Glutamatergic neuron (in vitro differentiated cells): Measurements from ENCODE around the gene HOXB2. TPM values are rescaled to one million over a fixed set of nuclear protein-coding genes. Genes with fewer than 3 reads are reported as not detected.
A peak's percentile ranks its signal among the peaks of the same experiment; 100 is the strongest.

ENCODE experiments used
- DNase-seq: peaks from one replicate; pipeline ENCODE4 v3.0.0; 2022
- H3K27ac Mint-ChIP-seq: one replicate; pipeline ENCODE4 v1.8.0; 2020; ENCODE audit warnings: mild to moderate bottlenecking, mixed read lengths, inconsistent platforms; ENCODE audit not compliant: unreplicated experiment
- H3K27me3 Mint-ChIP-seq: one replicate; pipeline ENCODE4 v1.8.0; 2020; ENCODE audit warnings: mild to moderate bottlenecking, moderate library complexity, mixed read lengths, inconsistent platforms; ENCODE audit not compliant: unreplicated experiment
- H3K36me3 Mint-ChIP-seq: one replicate; pipeline ENCODE4 v1.8.0; 2020; ENCODE audit warnings: mild to moderate bottlenecking, mixed read lengths, inconsistent platforms; ENCODE audit not compliant: unreplicated experiment
- H3K4me1 Mint-ChIP-seq: one replicate; pipeline ENCODE4 v1.8.0; 2020; ENCODE audit warnings: mild to moderate bottlenecking, low read depth, mixed read lengths, inconsistent platforms; ENCODE audit not compliant: unreplicated experiment
- H3K4me3 Mint-ChIP-seq: one replicate; pipeline ENCODE4 v1.8.0; 2020; ENCODE audit warnings: mild to moderate bottlenecking, mixed read lengths, inconsistent platforms; ENCODE audit not compliant: unreplicated experiment
- H3K9me3 Mint-ChIP-seq: one replicate; pipeline ENCODE4 v1.8.0; 2020; ENCODE audit warnings: mild to moderate bottlenecking, moderate library complexity, mixed read lengths, inconsistent platforms; ENCODE audit not compliant: unreplicated experiment
- CTCF ChIP-seq: fragments of 200-600 bp; sonication (generic); IDR thresholded peaks from one replicate; pipeline ENCODE4 v1.5.0; 2021; ENCODE audit not compliant: partially characterized antibody, unreplicated experiment
- total RNA-seq: library from RNA; stranded (reverse); fragmentation: NEBNext Ultra II Directional; extraction: Animal tissue kit (Norgen Biotek cat#: 25700); gene quantifications from one replicate; pipeline ENCODE4 v1.2.1, GENCODE V29; 2021; ENCODE audit not compliant: unreplicated experiment

HOXB2 gene
- total RNA-seq, 1 donor from 2014 or later = 12.7 TPM

- Mint-ChIP-seq H3K4me1 (peaks cover 4% of the 10 kb centered on the region), H3K27me3 (peaks cover 53% of the 10 kb centered on the region), H3K27ac (no peak overlapping the region), H3K4me3 (no peak overlapping the region), H3K36me3 (no peaks in the 10 kb centered on the region), H3K9me3 (peaks cover 11% of the 10 kb centered on the region)
- TF ChIP-seq CTCF = no peak
- no peak for DNase-seq
Observed at GRCh38 chr17:48556229-48556575, 11.3 kb upstream of the HOXB2 start.

- peaks cover 4% of the 10 kb centered on the region for H3K4me1 Mint-ChIP-seq
Observed at GRCh38 chr17:48555258-48556228, 10.6 kb upstream of the HOXB2 start.

GRCh38 chr17:48554412-48555257, 9.7 kb upstream of the HOXB2 start:
- no peak overlapping the region for H3K27ac Mint-ChIP-seq
- no peaks in the 10 kb centered on the region for H3K36me3 Mint-ChIP-seq
- no peak for TF ChIP-seq CTCF
- H3K4me3 Mint-ChIP-seq = peak overlapping the region; percentile 57
- peaks cover 7% of the 10 kb centered on the region for H3K4me1 Mint-ChIP-seq
- H3K9me3 Mint-ChIP-seq = peaks cover 11% of the 10 kb centered on the region
- H3K27me3 Mint-ChIP-seq = peaks cover 54% of the 10 kb centered on the region
- peak; percentile 30 for DNase-seq

More at GRCh38 chr17:48555258-48556228, 10.6 kb upstream of the HOXB2 start:
- DNase-seq = no peak
- Mint-ChIP-seq H3K36me3 (no peaks in the 10 kb centered on the region), H3K27me3 (peaks cover 50% of the 10 kb centered on the region), H3K27ac (no peak overlapping the region), H3K4me3 (peak overlapping the region; percentile 74), H3K9me3 (peaks cover 11% of the 10 kb centered on the region)
- TF ChIP-seq CTCF = no peak

- Mint-ChIP-seq H3K36me3 (no peaks in the 10 kb centered on the region), H3K4me3 (no peak overlapping the region), H3K4me1 (peaks cover 7% of the 10 kb centered on the region), H3K9me3 (peaks cover 10% of the 10 kb centered on the region), H3K27ac (no peak overlapping the region), H3K27me3 (peaks cover 50% of the 10 kb centered on the region)
- TF ChIP-seq CTCF = no peak
- DNase-seq = no peak
Observed at GRCh38 chr17:48553826-48554225, 8.9 kb upstream of the HOXB2 start.
